Neural cell (in vitro differentiated cells): ENCODE measurements around the gene DNAH1. TPM values are rescaled to one million over a fixed set of nuclear protein-coding genes. Genes with fewer than 3 reads are reported as not detected.

ENCODE experiments used
- H2AFZ ChIP-seq: fragments of 200-600, 300-800 bp; sonication (generic), shearing (Covaris generic); 2 replicates; pipeline ENCODE4 v1.6.0; 2014; ENCODE audit warnings: low read depth, mild to moderate bottlenecking, antibody characterized with exemption, low read length, moderate library complexity
- H3F3A ChIP-seq: fragments of 200-600 bp; shearing (Covaris generic); 2 replicates; pipeline ENCODE4 v1.6.1; 2016; ENCODE audit warnings: mild to moderate bottlenecking, moderate library complexity, mixed read lengths, antibody characterized with exemption, low read length; ENCODE audit not compliant: insufficient read depth, poor library complexity, severe bottlenecking
- H3K27ac ChIP-seq: fragments of 200-600, 300-800 bp; sonication (generic), shearing (Covaris generic); 2 replicates; pipeline ENCODE4 v1.5.1; 2014; ENCODE audit warnings: mild to moderate bottlenecking, low read length, moderate library complexity
- H3K27me3 ChIP-seq: fragments of 300-800, 200-600 bp; sonication (generic), shearing (Covaris generic); 2 replicates; pipeline ENCODE4 v1.6.0; 2014; ENCODE audit warnings: mild to moderate bottlenecking, low read depth, low read length, moderate library complexity; ENCODE audit not compliant: insufficient read depth
- H3K36me3 ChIP-seq: fragments of 300-800, 200-600 bp; sonication (generic), shearing (Covaris generic); 2 replicates; pipeline ENCODE4 v1.5.1; 2014; ENCODE audit warnings: mild to moderate bottlenecking, antibody characterized with exemption, low read length, moderate library complexity; ENCODE audit not compliant: insufficient read depth
- H3K4me2 ChIP-seq: fragments of 300-800, 200-600 bp; sonication (generic), shearing (Covaris generic); 2 replicates; pipeline ENCODE4 v1.6.0; 2014; ENCODE audit warnings: mild to moderate bottlenecking, low read length
- H3K4me3 ChIP-seq: fragments of 300-800, 200-600 bp; sonication (generic), shearing (Covaris generic); 2 replicates; pipeline ENCODE4 v1.5.1; 2014; ENCODE audit warnings: mild to moderate bottlenecking, low read length, moderate library complexity
- H3K79me2 ChIP-seq: fragments of 200-600 bp; shearing (Covaris generic); replicated peaks from 2 replicates; pipeline ENCODE4 v1.6.0; 2014; ENCODE audit warnings: mild to moderate bottlenecking, low read length, moderate library complexity; ENCODE audit not compliant: insufficient read depth
- H3K9ac ChIP-seq: fragments of 300-800, 200-600 bp; sonication (generic), shearing (Covaris generic); 2 replicates; pipeline ENCODE4 v1.6.1; 2016; ENCODE audit warnings: mild to moderate bottlenecking, low read length, mixed read lengths
- H3K9me2 ChIP-seq: fragments of 200-600 bp; shearing (Covaris generic); 2 replicates; pipeline ENCODE4 v1.6.1; 2016; ENCODE audit warnings: mild to moderate bottlenecking, low read length, mixed read lengths; ENCODE audit not compliant: insufficient read depth
- H3K9me3 ChIP-seq: fragments of 200-600, 300-800 bp; sonication (generic), shearing (Covaris generic); 2 replicates; pipeline ENCODE4 v1.6.1; 2016; ENCODE audit warnings: mild to moderate bottlenecking, mixed run types, low read length, moderate library complexity, mixed read lengths
- H4K20me1 ChIP-seq: fragments of 200-600 bp; shearing (Covaris generic); 2 replicates; pipeline ENCODE4 v1.6.1; 2016; ENCODE audit warnings: mild to moderate bottlenecking, mixed run types; ENCODE audit not compliant: insufficient read depth
- CTCF ChIP-seq: fragments of 450-650 bp; IDR thresholded peaks from 2 replicates; pipeline ENCODE4 v1.5.1; 2014; ENCODE audit warnings: antibody characterized with exemption, mild to moderate bottlenecking, moderate library complexity; ENCODE audit not compliant: poor library complexity, severe bottlenecking
- EP300 ChIP-seq: fragments of 450-650 bp; conservative IDR thresholded peaks from 2 replicates; pipeline ENCODE4 v1.6.1; 2014; ENCODE audit warnings: antibody characterized with exemption, mild to moderate bottlenecking, moderate library complexity; ENCODE audit not compliant: poor library complexity, severe bottlenecking
- EZH2 ChIP-seq: fragments of 200-600, 300-800 bp; shearing (Covaris generic), sonication (generic); IDR thresholded peaks from 2 replicates; pipeline ENCODE4 v1.6.1; 2014; ENCODE audit warnings: antibody characterized with exemption, low read length, borderline replicate concordance, mild to moderate bottlenecking; ENCODE audit not compliant: insufficient read depth, poor library complexity, severe bottlenecking
- MXI1 ChIP-seq: fragments of 450-650 bp; conservative IDR thresholded peaks from 2 replicates; pipeline ENCODE4 v1.6.1; 2014; ENCODE audit warnings: antibody characterized with exemption, mild to moderate bottlenecking; ENCODE audit not compliant: poor library complexity, severe bottlenecking
- POLR2AphosphoS5 ChIP-seq: IDR thresholded peaks from 2 replicates; pipeline ENCODE4 v1.6.1; 2012
- RAD21 ChIP-seq: fragments of 450-650 bp; conservative IDR thresholded peaks from 2 replicates; pipeline ENCODE4 v1.6.1; 2014; ENCODE audit warnings: antibody characterized with exemption, mild to moderate bottlenecking, moderate library complexity
- REST ChIP-seq: IDR thresholded peaks from 2 replicates; pipeline ENCODE4 v1.6.1; 2012; ENCODE audit warnings: borderline replicate concordance
- SMC3 ChIP-seq: fragments of 450-650 bp; conservative IDR thresholded peaks from 2 replicates; pipeline ENCODE4 v1.6.1; 2014; ENCODE audit warnings: antibody characterized with exemption, mild to moderate bottlenecking, moderate library complexity; ENCODE audit not compliant: poor library complexity
- TAF1 ChIP-seq: IDR thresholded peaks from 2 replicates; pipeline ENCODE4 v1.6.1; 2012; ENCODE audit warnings: low read depth
- polyA plus RNA-seq: library from polyadenylated mRNA; depleted of rRNA; stranded (reverse); fragments of >200 nt; gene quantifications from 2 replicates; pipeline ENCODE4 v1.2.3, GENCODE V29; 2014

DNAH1 gene
- polyA plus RNA-seq, 1 donor from 2014 or later: 5.4 TPM

- H3K9ac ChIP-seq: no peak overlapping the region
- H3K79me2 ChIP-seq: peaks cover 36% of the 10 kb centered on the region
- TF ChIP-seq POLR2AphosphoS5 (no peak), CTCF (no peak), EZH2 (no peak), SMC3 (no peak), REST (no peak), MXI1 (no peak), RAD21 (no peak)
- peak overlapping the region; percentile 93 for H3K4me3 ChIP-seq
- H3K27ac ChIP-seq: no peak overlapping the region
- H3K4me2 ChIP-seq: no peak overlapping the region
- H3K27me3 ChIP-seq: no peaks in the 10 kb centered on the region
- no peaks in the 10 kb centered on the region for H3F3A ChIP-seq
- no peaks in the 10 kb centered on the region for H3K9me2 ChIP-seq
- H3K9me3 ChIP-seq: no peaks in the 10 kb centered on the region
- H3K36me3 ChIP-seq: no peaks in the 10 kb centered on the region
- no peaks in the 10 kb centered on the region for H4K20me1 ChIP-seq
- no peak overlapping the region for H2AFZ ChIP-seq
Measured at GRCh38 chr3:52295671-52296208, 20.4 kb upstream of the DNAH1 start.

GRCh38 chr3:52297242-52298148 is 18.6 kb upstream of the DNAH1 start:
- Histone ChIP-seq H3K79me2 (peaks cover 36% of the 10 kb centered on the region), H3K9me2 (no peaks in the 10 kb centered on the region), H3K9me3 (no peaks in the 10 kb centered on the region), H3F3A (no peaks in the 10 kb centered on the region), H4K20me1 (no peaks in the 10 kb centered on the region), H3K27me3 (no peaks in the 10 kb centered on the region), H3K4me2 (peak overlapping the region; percentile 67), H3K27ac (peak overlapping the region; percentile 84), H3K36me3 (no peaks in the 10 kb centered on the region), H3K9ac (peak overlapping the region; percentile 98), H3K4me3 (peak overlapping the region; percentile 93), H2AFZ (no peak overlapping the region)
- no peak for TF ChIP-seq POLR2AphosphoS5
- TF ChIP-seq SMC3: no peak
- no peak for TF ChIP-seq CTCF
- TF ChIP-seq REST: no peak
- no peak for TF ChIP-seq EP300
- no peak for TF ChIP-seq EZH2
- no peak for TF ChIP-seq MXI1
- TF ChIP-seq TAF1: no peak
- no peak for TF ChIP-seq RAD21
